Stimulated activated effector memory CD8-positive, alpha-beta T cell treated with anti-CD3 and anti-CD28 coated beads, Interleukin-12 subunit alpha, Interleukin-12 subunit beta, amount 100 ng/mL, for 72 hours (primary cell): Measurements from ENCODE around the gene KRT83.
"Not testable (repeated sequence)": the region's sequence is repeated elsewhere in the genome, so short reads cannot be mapped to it uniquely, and the experiment has no call there.

Experiments used
- ATAC-seq: fragments of 150-1000 bp; cut with Tn5 transposase; 2 replicates; pipeline ENCODE4 v1.10.0; 2021
- DNase-seq, 2 donors: peaks; one replicate each; pipeline ENCODE4 v3.0.0; 2021 to 2022; ENCODE audit warnings: low spot score in 2 of 2
- H3K27ac Mint-ChIP-seq: one replicate; pipeline ENCODE4 v1.8.0; 2022; ENCODE audit warnings: mild to moderate bottlenecking, mixed read lengths
- H3K36me3 Mint-ChIP-seq: one replicate; pipeline ENCODE4 v1.8.0; 2022; ENCODE audit warnings: mild to moderate bottlenecking, mixed read lengths
- H3K4me1 Mint-ChIP-seq: one replicate; pipeline ENCODE4 v1.8.0; 2022; ENCODE audit warnings: mixed read lengths
- H3K4me3 Mint-ChIP-seq: one replicate; pipeline ENCODE4 v1.8.0; 2022; ENCODE audit warnings: mild to moderate bottlenecking, mixed read lengths
- H3K9me3 Mint-ChIP-seq: one replicate; pipeline ENCODE4 v1.8.0; 2022; ENCODE audit warnings: mixed read lengths

The KRT83 gene

DNA sequence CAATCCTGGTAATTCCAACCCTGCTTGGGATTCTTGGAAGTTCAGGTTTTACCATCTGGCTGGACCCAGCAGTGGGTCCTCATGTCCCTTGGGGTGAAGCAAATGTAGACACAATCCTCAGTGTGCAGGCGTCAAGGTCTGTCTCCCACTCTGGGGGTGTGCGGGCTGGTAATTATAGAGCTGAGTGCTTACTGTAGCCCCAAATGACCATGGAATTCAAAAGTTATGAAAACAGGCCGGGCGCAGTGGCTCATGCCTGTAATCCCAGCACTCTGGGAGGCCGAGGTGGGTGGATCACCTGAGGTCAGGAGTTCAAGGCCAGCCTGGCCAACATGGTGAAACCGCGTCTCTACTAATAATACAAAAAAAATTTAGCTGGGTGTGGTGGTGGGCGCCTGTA lies 23.8 kb upstream of the KRT83 start:
- not testable (repeated sequence) for H3K4me3 Mint-ChIP-seq, H3K9me3 Mint-ChIP-seq, H3K4me1 Mint-ChIP-seq, H3K27ac Mint-ChIP-seq, ATAC-seq, DNase-seq, H3K36me3 Mint-ChIP-seq

DNA sequence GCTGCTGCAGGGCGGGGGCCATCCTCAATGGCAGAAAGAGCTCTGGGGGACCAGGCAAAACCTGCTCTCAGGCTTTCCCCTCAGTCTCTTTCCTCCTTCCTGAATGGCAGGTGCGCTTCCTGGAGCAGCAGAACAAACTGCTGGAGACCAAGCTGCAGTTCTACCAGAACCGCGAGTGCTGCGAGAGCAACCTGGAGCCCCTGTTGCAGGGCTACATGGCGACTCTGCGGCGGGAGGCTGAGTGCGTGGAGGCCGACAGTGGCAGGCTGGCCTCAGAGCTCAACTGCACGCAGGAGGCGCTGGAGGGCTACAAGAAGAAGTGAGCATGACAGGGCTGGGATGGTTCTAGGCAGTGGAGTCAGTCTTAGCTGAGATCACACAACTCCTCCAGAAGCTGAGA lies 22.9 kb upstream of the KRT83 start:
- DNase-seq = no peak
- H3K36me3 Mint-ChIP-seq = no peaks in the 10 kb centered on the region
- no peak overlapping the region for H3K27ac Mint-ChIP-seq
- no peak for ATAC-seq
- no peaks in the 10 kb centered on the region for H3K9me3 Mint-ChIP-seq
- peaks cover 2% of the 10 kb centered on the region for H3K4me1 Mint-ChIP-seq
- H3K4me3 Mint-ChIP-seq = no peak overlapping the region

DNA sequence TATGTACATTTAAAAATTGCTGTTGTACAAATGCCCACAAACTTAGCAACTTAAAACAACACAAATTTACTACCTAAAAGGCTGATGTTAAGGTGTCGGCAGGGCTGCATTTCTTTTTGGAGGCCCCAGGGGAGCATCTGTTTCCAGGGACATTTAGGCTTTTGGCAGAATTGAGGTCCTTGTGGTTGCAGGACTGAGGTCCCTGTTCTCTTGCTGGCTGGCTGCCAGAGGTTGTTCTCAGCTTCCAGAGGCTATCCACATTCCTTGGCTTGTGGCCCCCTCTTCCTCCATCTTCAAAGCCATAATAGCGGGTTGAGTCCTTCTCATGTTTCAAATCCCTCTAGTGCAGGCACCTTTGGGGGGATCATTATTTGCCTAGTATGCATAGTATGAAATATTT lies 22.4 kb upstream of the KRT83 start:
- H3K9me3 Mint-ChIP-seq = no peaks in the 10 kb centered on the region
- no peak overlapping the region for H3K27ac Mint-ChIP-seq
- DNase-seq = no peak
- no peak for ATAC-seq
- H3K4me3 Mint-ChIP-seq = no peak overlapping the region
- H3K4me1 Mint-ChIP-seq = no peaks in the 10 kb centered on the region
- H3K36me3 Mint-ChIP-seq = no peaks in the 10 kb centered on the region

DNA sequence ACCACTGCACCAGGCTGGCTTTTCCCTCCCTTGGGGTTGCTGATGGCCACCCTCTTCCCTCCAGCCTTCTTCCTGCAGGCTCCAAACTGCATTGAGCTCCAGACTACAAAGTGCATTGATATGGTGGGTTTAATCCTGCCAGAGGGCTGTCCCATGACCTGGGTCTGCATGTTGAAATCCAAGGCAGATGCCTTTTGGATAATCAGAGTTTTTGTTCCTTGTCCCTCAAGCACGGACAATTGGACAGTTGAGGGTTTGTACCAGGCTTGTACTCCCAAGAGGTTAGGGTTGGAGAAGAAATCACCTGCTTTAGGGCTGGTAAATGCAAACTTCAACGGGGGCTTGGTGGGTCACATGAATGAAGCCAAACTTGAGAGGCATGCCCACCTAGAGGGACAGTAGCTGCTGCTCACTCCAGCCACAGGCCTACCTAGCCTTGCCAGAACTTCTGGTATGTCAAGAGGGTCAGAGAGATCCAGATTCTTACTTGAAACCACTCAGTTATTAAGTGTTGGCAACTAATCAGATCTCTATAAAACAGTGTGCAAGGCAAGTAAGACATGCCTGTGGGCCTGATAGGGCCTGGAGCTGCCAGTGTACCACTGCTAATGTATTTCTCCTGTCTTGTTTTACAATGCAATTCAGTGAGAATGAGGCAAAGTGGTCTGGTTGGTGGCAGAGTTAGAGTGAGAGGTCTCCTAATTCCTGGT lies 21.7 kb upstream of the KRT83 start:
- ATAC-seq (no peak), DNase-seq (no peak)
- Mint-ChIP-seq H3K27ac (no peak overlapping the region), H3K36me3 (no peaks in the 10 kb centered on the region), H3K9me3 (no peaks in the 10 kb centered on the region), H3K4me1 (no peaks in the 10 kb centered on the region), H3K4me3 (no peak overlapping the region)

DNA sequence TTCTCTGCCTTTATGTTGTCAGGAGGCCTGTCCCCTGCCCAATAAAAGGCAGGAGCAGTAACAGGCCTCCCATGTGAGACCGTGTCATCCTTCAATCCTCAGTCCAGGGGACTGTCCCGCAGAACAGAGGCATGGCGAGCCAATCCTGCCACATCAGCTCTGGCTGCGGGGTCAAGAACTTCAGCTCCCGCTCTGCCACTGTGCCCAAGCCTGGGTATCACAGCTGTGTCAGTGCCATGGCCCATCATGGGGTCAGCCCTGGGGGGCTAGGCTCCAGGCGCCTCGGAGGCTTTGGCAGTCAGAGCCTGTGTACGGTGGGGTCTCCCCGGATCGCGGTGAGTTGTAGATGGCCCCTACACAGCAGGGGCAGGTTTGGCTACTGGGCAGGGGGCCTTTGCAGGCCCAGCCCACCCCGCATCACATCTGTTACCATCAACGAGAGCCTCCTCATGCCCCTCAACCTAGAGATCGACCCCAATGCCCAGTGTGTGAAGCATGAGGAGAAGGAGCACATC lies 19.9 kb upstream of the KRT83 start:
- Mint-ChIP-seq H3K4me1 (peaks cover 7% of the 10 kb centered on the region), H3K36me3 (no peaks in the 10 kb centered on the region), H3K9me3 (peaks cover 4% of the 10 kb centered on the region), H3K4me3 (no peak overlapping the region), H3K27ac (no peak overlapping the region)
- no peak for DNase-seq
- no peak for ATAC-seq

DNA sequence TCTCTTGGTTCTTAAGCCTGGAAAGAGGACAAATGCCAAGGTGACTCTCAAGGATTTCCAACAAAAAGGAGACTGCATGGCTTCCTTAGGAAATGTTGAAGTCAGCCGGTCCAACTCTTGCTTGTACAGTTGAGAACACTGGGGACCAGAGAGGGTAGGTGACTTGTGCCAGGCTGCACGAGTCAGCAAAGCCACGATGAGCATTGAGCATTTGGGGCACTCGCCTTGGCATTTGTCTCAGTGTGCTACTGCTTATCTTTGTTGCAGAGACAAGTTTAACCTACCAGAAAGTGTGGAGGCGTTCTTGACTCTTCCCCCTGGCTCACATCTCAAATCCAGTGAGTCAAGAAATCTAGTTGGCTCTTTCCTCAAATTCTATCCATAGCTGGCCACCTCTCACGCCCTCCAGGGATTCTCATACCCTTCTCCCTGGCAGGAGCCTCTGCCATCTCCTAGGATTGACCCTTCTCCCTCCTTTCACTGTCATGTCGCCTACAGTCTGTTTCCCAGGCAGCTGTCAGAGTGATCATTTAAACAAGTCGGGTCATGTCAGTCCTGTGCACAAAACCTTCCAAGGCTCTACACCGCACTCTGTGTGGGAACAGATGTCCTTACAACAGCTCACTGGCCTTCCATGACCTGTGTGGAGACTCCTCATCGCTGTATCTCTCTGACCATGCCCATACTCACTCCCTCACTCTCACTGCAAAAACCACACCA lies 17.2 kb upstream of the KRT83 start:
- no peak for ATAC-seq

DNA sequence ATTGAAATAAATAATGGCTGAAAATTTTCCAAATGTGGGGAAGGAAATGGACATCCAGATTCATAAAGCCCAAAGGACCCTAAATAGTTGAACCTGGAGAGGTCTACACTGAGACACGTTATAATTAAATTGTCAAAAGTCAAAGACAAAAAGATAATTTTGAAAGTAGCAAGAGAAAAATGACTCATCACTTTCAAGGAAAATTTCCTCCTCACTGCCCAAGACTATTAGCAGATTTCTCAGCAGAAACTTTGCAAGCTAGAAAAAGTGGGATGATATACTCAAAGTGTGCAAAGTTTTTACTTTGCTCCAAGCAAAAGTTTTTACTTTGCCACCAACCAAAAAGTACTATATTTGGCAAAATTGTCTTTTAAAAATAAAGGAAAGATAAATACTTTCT lies 15.9 kb upstream of the KRT83 start:
- H3K4me1 Mint-ChIP-seq = peaks cover 7% of the 10 kb centered on the region
- DNase-seq (no peak), ATAC-seq (no peak)

More for the DNA sequence above, 17.2 kb upstream of the KRT83 start:
- Mint-ChIP-seq H3K4me3 (no peak overlapping the region), H3K36me3 (no peaks in the 10 kb centered on the region), H3K27ac (no peak overlapping the region), H3K4me1 (peaks cover 7% of the 10 kb centered on the region), H3K9me3 (peaks cover 4% of the 10 kb centered on the region)
- no peak for DNase-seq

DNA sequence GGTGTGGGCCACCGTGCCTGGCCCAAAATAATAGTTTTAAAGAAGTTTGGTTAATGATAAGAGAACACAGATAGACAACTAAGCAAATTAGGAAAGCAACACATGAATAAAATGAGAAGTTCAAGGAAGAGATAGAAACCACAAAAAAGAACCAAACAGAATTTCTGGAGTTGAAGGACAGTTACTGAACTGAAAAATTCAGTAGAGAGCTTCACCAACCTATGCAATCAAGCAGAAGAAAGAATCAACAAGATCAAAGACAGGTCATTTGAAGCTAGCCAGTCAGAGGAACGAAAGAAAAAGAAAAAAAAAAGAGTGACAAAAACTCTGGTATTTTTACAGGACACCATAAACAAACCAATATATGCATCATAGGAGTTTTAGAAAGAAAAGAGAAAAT lies 15.4 kb upstream of the KRT83 start:
- peaks cover 7% of the 10 kb centered on the region for H3K4me1 Mint-ChIP-seq
- peaks cover 4% of the 10 kb centered on the region for H3K9me3 Mint-ChIP-seq
- ATAC-seq = no peak
- DNase-seq = no peak
- no peak overlapping the region for H3K4me3 Mint-ChIP-seq
- no peak overlapping the region for H3K27ac Mint-ChIP-seq
- no peaks in the 10 kb centered on the region for H3K36me3 Mint-ChIP-seq

More for the DNA sequence above, 15.9 kb upstream of the KRT83 start:
- Mint-ChIP-seq H3K9me3 (peaks cover 4% of the 10 kb centered on the region), H3K4me3 (no peak overlapping the region), H3K36me3 (no peaks in the 10 kb centered on the region), H3K27ac (no peak overlapping the region)

DNA sequence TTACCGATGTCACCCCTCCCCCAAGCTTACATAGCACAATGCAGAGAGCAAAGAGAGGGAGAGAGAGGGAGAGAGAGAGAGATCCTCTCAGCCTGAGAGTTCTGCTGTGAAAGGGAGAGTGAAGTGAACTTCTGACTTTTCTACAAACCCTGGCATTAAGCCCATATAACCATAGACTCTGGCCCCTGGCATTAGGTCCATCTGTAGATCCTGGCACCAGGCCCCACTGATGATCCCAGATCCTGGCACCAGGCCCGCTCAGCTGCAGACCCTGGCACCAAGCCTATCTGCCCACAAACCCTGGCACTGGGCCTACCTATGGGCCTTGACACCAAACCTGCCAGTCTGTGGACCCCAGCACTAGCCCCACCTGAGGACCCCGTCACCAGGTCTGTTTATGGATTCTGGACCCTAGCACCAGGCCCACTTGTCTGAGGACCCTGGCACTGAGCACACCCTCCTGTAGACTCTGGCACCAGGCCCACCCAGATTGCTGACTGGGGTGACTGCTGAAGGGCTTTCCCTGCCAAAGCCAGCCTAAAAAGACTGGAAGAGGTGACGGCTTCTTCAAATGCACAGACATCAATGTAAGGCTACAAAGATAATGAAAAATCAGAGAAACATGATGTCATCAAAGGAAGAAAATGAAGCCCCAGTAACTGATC lies 14.5 kb upstream of the KRT83 start:
- ATAC-seq = no peak
- Mint-ChIP-seq H3K36me3 (no peaks in the 10 kb centered on the region), H3K27ac (no peak overlapping the region), H3K4me1 (peaks cover 7% of the 10 kb centered on the region), H3K9me3 (peaks cover 4% of the 10 kb centered on the region), H3K4me3 (no peak overlapping the region)
- no peak for DNase-seq

DNA sequence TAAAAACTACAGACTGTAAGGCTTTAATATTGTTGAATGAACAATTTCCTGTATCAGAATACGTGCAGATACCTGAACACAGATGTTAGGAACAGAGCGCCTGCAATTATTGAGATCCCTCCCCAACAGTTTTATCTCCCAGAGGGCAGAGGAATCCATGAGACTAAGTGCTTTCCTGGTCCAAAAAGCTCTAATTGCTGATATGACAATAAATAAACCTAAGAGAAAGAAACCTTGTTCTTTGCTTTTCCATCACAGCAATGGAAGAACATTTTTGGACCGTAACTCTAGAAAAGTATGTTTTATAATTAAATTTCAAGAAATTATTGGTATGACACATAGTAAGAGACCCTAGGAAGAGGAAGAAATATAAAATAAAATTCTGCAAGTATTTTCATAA lies 13.0 kb upstream of the KRT83 start:
- DNase-seq = no peak
- no peak for ATAC-seq
- Mint-ChIP-seq H3K36me3 (no peaks in the 10 kb centered on the region), H3K9me3 (peaks cover 4% of the 10 kb centered on the region), H3K4me1 (peaks cover 7% of the 10 kb centered on the region), H3K4me3 (no peak overlapping the region), H3K27ac (no peak overlapping the region)

DNA sequence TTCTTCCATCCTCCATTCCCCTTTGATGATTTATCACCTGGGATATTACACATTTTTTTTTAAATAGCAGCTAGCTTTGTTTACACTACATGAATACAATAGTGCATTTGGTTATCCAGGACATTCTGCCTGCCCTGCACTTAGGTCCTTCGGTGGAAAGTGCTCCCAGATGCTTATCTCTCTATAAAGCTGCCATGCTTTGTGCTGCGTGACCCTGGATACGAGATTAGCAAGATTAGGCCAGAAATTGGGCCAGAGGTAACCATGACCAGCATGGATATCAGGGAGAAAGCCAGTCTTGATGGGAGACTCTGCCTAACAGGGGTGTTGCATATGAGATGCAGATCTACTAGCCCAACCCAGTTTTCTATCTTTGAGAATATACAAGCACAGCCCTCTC lies 12.1 kb upstream of the KRT83 start:
- Mint-ChIP-seq H3K9me3 (peaks cover 4% of the 10 kb centered on the region), H3K4me3 (no peak overlapping the region), H3K4me1 (peaks cover 7% of the 10 kb centered on the region), H3K27ac (no peak overlapping the region), H3K36me3 (no peaks in the 10 kb centered on the region)
- ATAC-seq (no peak), DNase-seq (no peak)

DNA sequence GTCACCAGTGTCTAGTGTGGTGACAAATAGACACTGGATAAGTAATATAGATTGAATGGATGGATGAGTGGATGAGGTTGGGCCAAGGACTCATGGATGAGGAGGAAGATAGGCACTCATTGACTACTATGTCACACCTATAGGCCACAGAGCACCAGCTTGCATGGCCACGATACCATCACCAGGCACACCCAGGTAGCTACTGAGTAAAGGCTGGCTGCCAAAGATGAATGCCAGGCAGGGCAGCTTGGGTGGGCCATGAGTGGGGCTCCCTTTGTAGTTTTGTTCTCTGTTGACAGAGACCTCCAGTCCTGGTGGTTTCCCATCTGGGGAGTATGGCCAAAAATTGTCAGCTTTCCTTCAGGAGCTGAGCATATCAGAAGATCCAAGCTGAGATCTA lies 11.2 kb upstream of the KRT83 start:
- H3K4me3 Mint-ChIP-seq = no peak overlapping the region
- peaks cover 4% of the 10 kb centered on the region for H3K9me3 Mint-ChIP-seq
- H3K4me1 Mint-ChIP-seq = peaks cover 13% of the 10 kb centered on the region
- H3K27ac Mint-ChIP-seq = no peak overlapping the region
- ATAC-seq (no peak), DNase-seq (no peak)
- no peaks in the 10 kb centered on the region for H3K36me3 Mint-ChIP-seq

DNA sequence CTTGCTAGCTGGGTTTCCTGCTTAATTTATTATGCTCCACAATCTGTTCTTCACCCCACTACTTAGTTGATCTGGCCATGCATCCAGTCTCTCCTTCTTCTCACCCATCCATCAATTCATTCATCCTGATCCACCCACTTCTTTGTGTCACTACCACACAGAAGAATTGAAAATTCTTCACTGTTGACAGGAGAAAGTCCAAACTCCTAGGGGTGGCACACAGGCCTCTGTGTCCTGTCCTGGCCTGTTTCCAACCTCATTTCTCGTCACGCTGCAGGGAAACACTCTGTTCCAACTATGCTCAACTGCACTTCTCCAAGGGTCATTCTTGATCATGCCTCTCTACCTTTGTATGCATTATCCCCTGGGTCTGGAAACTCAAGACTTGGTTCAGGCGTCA lies 10.6 kb upstream of the KRT83 start:
- H3K4me1 Mint-ChIP-seq = peaks cover 18% of the 10 kb centered on the region
- H3K9me3 Mint-ChIP-seq = peaks cover 4% of the 10 kb centered on the region
- H3K4me3 Mint-ChIP-seq = no peak overlapping the region
- DNase-seq = no peak
- no peak for ATAC-seq
- no peak overlapping the region for H3K27ac Mint-ChIP-seq
- no peaks in the 10 kb centered on the region for H3K36me3 Mint-ChIP-seq

DNA sequence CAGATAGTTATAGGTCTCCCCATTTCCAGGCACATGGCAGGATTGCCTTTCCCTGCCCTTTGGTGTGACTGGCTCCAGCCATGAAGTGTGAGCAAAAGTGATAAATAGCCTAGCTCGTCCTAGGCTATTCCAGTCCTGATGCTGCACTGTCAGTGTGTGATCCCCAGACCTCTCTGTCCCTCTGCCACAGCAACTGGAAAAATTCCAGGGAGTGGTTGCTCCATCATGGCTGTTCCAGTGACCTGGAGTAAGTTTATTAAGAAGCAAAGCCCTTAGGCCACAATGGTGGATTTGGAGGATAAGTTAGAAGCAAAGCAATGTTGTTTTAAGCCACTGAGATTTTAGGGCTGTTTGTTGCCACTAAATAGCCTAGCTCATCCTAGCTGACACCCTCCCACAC lies 9.8 kb upstream of the KRT83 start:
- H3K4me3 Mint-ChIP-seq = no peak overlapping the region
- ATAC-seq = no peak
- no peaks in the 10 kb centered on the region for H3K9me3 Mint-ChIP-seq
- DNase-seq = no peak
- H3K4me1 Mint-ChIP-seq = peaks cover 12% of the 10 kb centered on the region
- no peak overlapping the region for H3K27ac Mint-ChIP-seq
- H3K36me3 Mint-ChIP-seq = no peaks in the 10 kb centered on the region

DNA sequence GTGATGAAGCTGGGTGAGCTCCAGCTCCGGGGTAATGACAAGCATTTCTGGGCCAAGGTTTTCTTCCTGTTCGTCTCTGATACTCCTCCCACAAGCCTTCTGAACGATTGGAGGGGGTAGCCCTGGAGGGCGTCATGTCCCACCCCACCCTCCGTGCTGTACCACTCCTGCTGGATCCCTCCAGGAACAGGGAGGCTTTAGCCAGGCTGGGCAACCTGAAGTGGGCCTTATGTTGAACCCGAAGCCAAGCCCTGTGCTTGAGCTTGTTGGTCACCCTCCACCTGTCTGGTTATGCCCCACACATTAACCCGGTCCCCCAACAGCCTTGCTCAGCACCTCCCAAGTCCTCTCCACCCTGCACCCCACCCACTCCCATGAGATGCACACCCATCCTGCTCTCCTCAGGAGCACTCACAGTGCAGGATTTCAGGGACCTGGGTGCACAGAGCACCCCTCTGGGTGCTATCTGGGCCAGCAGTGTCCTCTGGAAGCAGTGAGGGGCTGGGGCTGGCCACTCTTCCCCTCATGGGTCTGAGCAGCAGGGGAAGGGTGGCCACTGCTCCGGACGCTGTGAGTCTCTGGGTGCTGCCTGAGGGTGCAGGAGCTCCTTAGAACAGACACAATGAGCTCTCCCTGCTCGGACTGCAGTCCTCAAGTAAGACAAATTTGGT lies 6.8 kb upstream of the KRT83 start:
- Mint-ChIP-seq H3K4me3 (no peak overlapping the region), H3K36me3 (no peaks in the 10 kb centered on the region), H3K4me1 (peaks cover 12% of the 10 kb centered on the region), H3K27ac (peak overlapping the region; percentile 11), H3K9me3 (no peaks in the 10 kb centered on the region)
- ATAC-seq (no peak), DNase-seq (no peak)
